ENCODE measurements around the gene ADGRL1.
"Not testable (repeated sequence)": the region's sequence is repeated elsewhere in the genome, so short reads cannot be mapped to it uniquely, and the experiment has no call there.

Gene ADGRL1

DNA sequence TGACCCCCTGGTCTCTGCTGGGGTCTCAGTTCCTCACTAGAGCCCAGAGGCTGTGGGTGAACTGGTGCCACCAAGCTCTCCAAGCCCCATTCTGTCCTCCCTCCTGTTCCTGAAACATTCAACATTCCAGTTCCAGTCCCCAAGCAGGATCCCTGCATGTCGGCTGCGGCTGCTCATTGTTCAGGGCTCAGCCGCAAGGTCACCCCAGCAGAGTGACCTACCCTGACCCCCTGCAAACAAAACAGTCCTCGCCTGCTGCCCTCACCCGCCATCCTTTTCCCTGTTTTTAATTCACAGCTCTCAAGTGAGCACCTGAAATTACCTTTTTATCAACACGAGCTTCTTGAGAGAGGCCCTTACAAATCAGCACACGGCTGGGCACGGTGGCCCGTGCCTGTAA, 19.3 kb downstream of the ADGRL1 start:
- DNase-seq, result not testable (repeated sequence)

DNA sequence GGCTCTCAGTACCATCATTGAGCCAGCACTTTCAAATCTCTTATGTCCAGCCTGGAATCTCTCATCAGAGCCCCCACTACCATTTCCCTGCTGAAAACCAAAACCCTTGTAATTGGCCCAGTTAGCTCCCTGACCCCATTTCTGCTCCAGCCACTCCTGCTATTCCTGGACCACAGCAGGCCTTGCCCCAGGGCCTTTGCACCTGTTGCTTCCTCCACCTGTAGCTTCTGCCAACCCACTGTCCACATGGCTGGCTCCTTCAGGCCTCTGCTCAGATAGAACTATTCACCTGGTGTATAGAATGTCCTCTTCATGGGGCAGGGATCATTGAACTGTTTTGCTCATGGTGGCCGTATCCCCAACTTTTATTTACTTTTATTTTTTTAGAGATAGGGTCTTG, 20.3 kb downstream of the ADGRL1 start:
- DNase-seq, result not testable (repeated sequence)

DNA sequence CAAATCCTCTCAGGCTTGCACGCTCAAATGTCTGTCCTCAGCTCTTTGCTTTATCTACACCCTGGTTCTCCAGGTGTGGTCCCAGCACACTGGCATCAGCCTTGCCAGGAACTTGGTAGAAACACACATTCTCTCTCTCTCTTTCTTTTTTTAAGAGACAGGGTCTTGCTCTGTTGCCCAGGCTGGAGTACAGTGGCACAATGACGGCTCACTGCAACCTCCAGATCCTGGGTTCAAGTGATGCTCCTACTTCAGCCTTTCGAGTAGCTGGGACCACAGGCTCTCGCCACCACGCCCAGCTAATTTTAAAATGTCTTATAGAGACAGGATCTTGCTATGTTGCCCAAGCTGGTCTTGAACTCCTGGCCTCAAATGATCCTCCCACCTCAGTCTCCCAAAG, 20.8 kb downstream of the ADGRL1 start:
- no peak for DNase-seq

DNA sequence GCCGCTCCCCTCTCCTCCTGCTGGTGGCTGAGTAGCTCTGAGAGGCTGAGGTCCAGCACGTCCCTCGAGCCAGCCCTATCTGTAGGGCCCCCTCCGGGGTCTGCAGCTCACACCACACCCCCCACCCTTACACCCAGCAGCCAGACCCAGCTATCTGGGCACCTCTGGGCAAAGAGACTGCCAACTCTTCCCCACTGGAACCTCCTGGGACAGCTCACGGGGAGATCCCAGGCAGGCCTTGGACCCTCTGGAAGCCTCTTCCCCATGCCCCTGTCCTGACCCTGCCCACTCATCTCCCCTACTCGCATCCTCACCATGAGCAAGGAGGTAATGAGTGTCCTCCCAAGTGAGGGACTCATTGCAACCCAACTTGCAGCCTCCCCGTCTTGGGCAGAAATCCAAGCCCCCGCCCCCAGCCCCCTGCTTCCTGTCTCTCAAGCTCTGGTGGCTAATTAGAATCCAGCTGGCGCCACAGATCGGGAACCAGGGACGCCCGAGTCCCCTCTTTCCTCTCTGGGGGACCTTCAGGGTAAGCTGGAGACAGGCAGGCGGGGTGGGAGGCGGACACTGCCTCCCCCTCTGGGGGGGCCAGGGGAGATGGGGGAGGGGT, 22.1 kb downstream of the ADGRL1 start:
- DNase-seq, result no peak

DNA sequence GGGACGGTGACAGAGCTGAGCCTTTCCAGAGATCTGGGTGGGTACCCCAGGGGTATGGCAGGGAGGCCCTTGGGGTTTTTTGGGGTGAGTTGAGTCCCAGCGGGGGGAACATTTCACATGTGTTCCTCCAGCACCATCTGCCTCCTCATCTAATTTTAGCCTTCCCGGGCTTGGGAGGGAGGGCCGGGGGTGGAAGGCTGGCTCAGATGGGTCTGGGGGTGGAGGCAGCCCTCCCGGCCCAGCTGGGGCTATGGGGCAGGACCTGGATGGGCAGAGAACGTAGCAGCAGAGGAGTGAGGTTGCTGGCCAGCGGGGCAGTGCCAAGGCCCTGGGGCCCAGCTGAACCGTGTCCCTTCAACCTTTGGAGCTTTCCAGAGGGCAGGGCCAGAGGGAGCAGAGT, 23.5 kb downstream of the ADGRL1 start:
- DNase-seq, result no peak

DNA sequence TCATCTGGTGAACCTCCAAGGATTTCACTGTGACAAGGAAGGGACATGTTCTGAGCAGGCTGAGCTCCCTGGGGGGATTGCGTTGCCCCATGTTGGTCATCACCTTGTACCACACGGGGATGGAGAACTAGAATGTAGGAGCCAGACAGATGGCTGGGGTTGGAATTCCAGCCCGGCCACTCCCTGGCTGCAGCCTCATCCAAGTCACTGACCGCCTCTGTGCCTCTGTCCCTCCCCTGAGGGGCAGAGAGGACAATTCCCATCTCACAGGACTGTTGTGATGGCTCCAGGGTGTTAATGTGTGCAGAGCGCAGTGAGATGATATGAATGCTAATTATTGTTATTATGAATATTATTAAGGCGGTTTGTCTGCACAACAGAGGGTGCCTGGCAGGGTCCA, 24.1 kb downstream of the ADGRL1 start:
- no peak for DNase-seq

DNA sequence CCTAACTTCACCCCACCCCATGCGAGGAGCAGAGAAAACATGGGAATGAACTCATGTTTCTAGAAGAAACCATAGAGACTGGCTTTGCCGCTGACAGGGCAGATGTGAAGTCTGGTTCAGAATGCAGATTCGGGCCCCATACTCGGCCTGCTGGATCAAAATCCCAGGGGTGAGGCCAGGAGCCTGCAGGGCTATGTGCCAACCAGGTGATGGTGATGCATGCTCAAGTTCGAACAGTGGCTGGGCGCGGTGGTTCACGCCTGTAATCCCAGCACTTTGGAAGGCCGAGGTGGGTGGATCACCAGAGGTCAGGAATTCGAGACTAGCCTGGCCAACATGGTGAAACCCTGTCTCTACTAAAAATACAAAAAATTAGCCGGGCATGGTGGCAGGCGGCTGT, 24.8 kb downstream of the ADGRL1 start:
- not testable (repeated sequence) for DNase-seq

DNA sequence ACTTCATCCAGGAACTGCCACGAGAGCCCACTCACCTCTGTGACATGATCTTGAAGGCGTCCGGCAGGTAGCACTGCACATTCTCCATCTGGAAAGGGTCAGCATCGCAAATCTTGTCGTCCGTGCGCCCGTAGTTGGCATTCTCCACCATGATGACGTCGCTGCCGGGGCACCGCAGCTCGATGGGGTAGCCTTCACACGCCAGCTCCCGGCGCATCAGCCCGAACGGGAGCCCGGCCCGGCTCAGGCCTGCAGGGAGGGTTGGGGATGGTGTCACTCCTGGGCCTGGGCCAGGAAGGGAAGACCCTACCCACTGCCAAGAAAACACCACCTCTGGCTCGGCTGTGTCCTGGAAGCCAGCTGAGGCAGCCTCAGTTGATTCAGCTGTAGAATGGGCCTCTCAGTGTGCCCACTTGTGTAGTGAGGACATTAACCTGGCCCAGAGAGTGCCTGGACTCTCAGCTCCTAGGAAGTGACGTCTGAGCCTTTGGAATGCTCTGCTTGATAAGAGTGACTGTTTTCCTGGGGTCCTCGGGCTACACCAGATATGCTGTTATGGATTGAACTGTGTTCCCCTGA, 28.4 kb downstream of the ADGRL1 start:
- DNase-seq, result no peak

DNA sequence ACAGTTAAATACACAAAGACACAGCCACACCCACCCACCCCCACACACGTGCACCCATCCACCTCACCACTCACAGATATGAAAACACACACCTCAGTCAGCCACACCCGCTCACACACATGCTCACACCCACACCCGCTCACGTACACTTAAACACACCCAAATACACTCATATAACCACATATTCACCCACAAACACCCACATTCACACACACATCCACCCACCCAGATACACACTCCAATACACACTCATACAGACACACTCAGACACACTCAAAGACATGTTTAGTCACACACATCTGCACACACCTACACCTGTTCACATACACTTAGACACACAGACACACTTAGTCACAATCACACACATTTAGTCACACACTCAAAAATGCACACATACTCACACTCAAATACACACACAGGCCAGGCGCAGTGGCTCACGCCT, 30.6 kb downstream of the ADGRL1 start:
- DNase-seq, result no peak

DNA sequence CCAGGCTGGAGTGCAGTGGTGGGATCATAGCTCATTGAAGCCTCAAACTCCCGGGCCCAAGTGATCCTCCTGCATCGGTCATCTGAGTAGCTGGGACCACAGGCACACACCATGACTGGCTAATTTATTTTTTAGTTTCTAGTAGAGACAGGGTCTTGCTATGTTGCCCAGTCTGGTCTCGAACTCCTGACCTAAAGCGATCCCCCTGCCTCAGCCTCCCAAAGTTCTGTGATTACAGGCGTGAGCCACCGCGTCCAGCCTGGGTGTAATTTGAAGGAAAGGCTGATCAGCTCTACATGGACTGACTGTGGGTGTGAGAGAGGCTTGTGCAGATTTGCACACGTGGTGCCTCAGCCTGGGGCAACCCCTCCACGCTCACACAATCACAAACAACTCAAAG, 31.1 kb downstream of the ADGRL1 start:
- DNase-seq, result no peak

DNA sequence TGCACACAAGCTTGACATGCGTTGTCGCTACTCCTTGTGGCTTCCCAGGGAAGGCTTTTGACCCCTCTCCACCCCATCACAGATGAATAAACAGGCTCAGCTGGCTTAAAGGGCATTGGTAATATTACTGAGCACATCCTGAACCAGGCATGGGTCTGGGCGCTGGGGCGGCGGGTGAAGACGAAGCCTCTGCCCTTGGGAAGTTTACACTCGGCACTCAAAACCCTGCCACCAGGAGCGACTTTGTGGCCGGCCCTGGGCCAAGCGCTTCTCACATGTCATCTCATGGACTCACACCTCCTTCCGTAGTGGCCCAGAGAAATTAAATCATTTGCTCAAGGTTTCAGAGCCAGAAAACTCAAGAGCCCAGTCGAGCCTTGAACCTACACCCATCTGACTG, 37.0 kb downstream of the ADGRL1 start:
- DNase-seq, result no peak

DNA sequence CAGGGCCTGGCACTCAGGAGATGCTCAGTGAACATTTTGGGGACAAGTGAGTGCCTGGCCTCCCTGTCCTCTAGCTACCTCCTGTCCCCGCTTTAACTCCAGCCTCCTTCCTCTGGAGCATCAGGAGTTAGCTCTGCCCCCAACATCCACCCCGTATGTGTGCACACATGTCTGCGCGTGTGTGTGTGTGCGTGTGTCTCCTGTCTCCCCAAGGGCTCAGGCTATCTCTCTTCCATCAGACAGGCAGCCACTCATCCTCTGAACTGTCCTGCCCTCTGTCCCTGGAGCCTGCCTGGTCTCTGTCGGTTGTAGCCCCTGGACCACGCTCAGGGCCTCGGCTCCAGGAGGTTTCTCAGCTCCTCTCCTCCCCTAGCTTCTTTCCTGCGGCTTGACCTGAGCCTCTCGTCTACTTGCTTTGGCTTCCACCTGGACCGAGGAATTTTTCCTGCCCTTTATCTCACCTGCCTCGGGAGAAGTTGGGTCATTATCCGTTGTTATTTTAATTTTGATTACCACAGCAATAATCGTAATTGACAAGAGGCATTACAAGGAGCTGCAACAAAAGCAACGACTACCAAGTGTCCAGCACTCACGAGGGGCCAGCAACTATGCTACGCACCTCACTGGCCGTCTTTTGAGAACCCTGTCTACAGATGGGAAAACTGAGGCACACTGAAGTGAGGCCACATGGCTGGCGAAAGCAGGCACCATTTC, 37.6 kb downstream of the ADGRL1 start:
- no peak for DNase-seq

DNA sequence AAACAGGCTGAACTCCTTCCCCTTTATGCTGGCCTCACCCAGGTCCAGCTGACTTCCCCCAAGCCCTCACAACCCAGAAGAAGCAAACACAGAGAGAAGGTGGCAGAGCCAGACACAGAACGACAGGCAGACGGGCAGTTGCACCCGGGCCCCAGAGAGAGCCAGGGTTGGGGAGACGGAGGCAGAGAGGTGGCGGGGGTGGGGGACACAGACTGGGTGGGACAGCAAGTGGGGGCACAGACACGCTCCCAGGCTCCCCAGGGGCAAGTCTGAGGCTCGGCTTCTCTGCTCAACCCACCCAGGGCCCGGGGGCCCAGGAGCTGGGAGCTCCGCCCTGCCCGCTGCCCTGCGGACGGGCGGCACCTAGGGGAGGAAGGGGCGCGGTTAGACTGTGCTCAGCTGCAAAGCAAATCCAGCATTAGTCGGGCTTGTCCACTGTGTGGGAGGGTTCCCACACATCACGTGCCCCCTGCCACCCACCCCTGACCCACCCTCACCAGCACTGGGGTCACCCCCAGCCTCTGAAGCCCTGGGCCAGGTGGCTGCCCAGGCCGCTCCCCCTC, 38.3 kb downstream of the ADGRL1 start:
- DNase-seq, result peak; percentile 38

DNA sequence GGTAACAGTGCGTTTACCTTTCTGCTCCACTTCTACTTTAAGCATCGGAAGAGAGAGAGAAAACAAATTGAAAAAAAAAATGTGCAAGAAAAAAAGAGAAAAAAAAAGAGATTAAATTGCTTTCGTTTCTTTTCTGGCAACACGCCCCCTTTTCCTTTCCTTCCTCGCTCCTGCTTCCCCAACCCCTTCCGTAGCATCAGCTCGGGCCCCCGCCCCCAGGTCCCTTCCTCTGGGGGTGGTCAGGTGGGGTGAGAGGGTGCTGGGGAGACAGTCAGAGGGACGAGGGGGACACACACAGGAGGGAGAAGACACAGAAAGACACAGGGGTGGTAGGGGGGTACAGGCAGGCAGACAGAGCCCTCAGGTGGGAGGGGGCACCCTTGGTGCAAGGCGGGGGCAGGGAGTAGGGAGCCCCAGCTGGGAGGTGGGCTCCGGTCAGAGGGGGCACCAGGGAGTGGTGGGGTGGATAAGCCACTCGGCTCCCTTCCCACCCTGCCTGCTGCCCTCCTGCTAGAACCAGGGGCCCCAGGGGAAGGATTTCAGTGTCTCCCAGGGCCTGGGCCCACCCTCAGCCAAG, 38.9 kb downstream of the ADGRL1 start:
- DNase-seq, result peak; percentile 27

DNA sequence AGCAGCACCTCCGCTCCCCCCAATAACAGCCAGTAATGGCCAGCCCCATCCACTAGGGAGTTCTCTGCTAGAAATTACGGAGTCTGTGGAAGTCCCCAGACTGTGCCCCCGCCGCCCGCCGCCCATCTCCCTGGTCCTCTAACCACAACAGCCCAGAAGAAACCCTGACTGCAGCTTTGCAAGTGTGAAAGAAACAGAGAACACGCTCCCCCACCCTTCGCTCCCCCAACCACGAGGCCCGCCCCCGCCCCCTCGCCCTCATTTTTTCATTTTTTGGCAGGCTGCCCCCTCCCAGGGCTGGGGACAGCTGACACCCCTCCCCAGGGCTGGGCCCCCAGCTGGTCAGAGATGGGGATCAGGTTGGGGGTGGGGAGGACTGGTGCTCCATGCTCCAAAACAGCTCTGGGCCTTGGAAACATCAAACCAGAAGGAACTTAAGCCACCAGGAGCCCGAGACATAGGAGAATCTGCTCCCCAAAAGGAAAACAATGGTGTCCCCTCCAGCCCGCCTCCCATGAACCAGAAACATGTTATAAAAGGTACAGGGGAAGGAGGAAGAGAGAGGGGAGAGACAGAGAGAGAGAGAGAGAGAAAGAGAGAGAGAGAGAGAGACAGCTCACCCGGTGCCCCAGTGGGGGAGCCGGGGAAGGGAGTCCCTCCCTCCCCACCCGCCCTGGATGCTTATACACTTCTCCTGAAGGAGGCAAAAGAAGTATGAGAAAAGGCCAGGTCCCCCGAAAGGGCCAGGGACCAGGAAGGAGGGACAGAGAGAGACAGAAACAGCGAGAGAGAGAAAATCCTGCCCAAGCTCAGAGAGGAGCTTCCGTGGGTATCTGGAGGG, 39.8 kb downstream of the ADGRL1 start:
- DNase-seq, result peak; percentile 47

DNA sequence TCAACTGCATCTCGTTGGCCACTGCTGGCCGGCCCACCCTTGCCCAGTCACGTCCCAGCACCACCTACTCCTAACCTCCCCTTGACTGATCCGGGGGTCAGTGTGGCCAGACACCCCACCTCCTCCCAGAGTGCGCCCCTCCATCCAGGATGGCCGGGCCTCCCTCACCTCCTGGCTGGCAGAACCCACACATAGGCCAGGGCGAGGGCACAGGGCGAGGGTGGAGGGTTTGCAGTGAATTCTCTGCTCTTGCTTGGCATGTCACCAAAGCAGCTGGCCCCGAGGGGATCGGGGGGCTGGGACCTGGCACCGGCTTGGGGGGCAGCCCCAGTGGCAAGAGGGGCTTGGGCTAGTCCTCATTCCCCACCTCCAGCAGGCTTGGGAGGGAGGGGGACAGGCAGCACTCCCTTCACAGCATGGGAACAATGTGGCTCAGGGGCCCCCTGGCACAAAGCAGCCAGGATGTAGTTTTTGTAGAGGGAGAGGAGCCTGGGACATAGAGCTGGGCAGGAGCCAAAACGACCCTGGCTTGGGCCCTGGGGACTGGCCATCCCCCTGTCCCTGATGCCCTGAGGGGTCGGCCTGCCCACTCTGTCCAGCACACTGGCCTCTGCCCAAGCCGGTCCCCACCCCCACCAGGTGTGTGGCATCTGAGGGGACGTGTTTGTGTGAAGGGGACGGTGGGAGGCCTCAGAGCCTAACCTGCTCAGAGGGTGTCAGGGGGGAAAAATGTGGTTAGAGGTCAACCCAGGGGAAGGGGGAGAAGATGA, 41.1 kb downstream of the ADGRL1 start:
- DNase-seq, result no peak

DNA sequence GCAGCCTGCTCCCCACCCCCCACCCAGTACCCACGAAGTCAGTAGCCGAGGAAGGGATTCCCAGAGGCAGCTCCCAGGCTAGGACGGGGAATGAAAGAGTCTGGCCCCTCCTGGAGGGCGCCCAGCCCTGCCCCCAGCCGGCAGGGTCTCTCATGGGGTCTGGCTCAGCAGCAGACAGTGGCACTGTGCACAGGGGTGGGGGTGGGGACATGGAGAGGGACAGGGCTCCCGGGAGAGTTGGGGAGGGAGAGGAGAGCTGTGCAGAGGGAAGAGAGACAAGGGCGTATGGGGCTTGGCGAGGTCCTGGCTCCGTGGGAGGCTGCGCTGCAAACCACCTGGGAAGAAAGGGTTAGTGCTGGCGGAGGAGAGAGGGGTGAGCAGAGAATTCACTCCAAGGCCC, 41.9 kb downstream of the ADGRL1 start:
- no peak for DNase-seq

DNA sequence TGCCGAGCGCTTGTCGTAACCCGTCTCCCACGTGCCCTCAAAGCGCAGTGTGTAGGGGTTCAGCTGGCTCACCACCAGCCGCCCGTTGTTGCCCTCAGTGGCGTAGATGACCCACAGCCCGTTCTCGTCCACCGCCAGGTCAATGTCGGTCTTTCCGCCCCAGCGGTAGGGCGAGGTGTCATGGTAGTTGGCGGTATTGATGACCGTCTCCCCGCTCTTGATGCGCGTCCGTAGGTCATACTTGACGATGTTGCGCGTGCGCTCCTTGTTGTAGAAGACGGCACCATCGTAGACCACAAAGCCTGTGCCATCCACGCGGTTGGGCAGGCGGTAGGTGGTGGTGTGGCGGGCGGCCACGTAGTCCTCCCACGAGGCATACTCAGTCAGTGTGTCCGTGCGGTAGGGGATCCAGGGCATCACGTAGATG, 43.1 kb downstream of the ADGRL1 start:
- DNase-seq, result no peak

DNA sequence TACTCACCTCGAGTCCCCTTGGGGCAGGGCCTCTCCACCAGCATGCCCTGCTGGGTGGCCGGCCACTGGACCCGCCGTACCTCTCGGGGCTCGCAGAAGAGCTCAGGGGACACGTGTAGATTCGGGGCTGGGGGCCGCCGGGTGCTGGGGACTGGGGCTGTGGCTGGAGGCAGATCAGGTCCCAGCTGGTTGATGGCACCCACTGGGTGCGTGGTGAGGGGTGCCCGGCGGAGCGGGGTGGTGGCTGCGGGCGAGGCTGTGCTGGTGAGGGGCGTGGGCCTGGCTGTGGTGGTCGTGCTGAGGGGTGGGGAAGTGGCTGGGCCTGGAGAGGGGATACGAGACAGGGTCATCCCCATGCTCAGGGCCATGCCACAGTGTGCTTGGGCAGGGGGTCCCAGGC, 44.7 kb downstream of the ADGRL1 start:
- no peak for DNase-seq

DNA sequence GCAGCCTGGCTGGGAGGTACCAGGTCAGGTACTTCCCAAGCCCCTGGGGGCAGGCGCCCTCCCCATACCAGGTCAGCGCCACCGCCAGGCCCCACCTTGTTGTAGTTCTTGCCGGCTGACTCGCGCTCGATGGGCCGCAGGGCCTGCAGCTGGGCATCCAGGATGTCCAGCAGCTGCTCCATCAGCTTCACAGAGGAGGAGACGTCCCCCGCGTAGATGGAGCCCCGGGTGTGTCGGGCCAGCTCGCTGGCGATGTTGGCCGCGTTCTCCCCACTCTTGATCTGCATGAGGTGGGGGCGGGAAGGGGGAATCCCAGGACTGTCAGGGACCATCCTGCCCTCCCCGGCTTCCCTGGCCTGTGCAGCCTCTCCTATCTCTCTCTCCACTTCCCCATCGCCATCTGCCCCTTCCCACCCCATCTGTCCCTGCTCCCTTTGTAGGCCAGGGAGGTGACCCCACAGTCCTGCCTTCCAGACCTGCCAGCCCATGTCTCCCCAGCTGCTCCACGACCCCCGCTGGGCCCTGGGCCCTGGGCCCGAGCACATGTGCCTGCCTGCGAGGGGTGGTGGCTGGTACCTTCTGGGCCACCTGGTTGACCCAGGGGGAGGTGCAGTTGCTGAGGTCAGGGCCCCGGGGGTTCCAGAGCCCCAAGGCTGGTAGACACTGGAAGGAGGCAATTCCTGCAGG, 45.8 kb downstream of the ADGRL1 start:
- DNase-seq, result no peak

DNA sequence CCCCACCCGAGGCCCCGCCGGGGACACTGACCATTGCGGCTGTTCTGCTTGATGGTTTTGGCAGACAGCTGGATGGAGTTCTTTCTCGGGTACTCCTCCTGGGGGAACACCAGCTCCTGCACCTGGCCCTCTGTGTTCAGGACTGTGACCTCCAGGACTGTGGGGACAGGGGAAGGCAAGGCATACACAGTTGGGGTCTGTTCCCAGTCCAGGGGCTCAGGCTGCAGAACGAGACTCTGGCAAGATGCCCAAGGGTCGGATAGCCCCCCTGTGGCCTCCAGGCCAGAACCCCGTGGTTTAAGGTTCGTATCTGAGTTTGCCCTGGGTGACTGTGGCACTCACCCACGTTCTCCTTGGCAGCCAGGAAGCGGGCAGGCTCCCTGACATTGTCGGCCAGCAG, 46.9 kb downstream of the ADGRL1 start:
- DNase-seq, result no peak

All from CD4-positive, alpha-beta T cell treated with Interleukin-17A for 1 hour (primary cell).